ENCODE measurements around the gene GABRA4.

- TF ChIP-seq CTCF (IDR thresholded peaks at IDR 0.05) (no peak), EZH2 (IDR thresholded peaks at IDR 0.05; ENCODE audit: borderline replicate concordance, insufficient read depth, low read depth, low read length, poor library complexity, severe bottlenecking) (no peak)
Observed at GRCh38 chr4:46947541-46947940, 45.8 kb downstream of the GABRA4 start.
